Measurements from ENCODE around the gene FEM1A. TPM values are rescaled to one million over a fixed set of nuclear protein-coding genes. Genes with fewer than 3 reads are reported as not detected.
"Not testable (repeated sequence)": the region's sequence is repeated elsewhere in the genome, so short reads cannot be mapped to it uniquely, and the experiment has no call there.

Gene FEM1A
- total and polyA plus RNA-seq, 5 donors from 2014 or later, result 2.2 to 11.9 (median 2.9) TPM

DNA sequence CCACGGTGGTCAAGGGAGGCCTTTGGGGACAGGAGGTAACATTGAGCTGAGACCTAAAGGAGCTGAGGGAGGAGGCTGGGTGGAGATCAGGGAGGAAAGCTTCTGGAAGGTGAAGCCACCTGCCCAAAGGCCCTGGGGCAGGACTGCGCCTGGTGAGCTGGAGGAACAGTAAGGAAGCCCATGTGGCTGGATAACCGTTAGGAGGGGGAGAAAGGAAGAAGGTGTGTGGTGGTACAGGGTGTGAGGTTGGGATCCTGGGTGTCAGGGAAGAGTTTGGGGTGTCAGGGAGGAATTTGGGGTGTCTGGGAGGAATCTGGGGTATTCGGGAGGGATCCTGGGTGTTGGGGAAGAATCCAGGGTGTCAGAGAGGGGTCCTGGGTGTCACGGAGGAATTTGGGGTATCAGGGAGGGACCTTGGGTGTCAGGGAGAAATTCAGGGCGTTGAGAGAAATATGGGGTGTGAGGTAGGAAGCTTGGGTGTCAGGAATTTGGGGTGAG, 39.3 kb downstream of the FEM1A start:
- H3K4me1 Mint-ChIP-seq, result peaks cover 0 to 34% (median 17%) of the 10 kb centered on the region in 4 donors
- Histone ChIP-seq H3K9me3 (ENCODE audit: control insufficient read depth in 2 of 2, low read length in 2 of 2) (no peaks in the 10 kb centered on the region), H3K4me3 (ENCODE audit: low read depth, low read length) (peak overlapping the region; percentile 88), H3K27me3 (ENCODE audit: control insufficient read depth, insufficient read depth, low read length) (no peaks in the 10 kb centered on the region), H3K27ac (ENCODE audit: insufficient read depth, low read length, poor library complexity, severe bottlenecking) (peak overlapping the region; percentile 90), H3K36me3 (ENCODE audit: control insufficient read depth, insufficient read depth, low read length) (no peaks in the 10 kb centered on the region), H3K4me1 (ENCODE audit: control insufficient read depth, insufficient read depth, low read length, poor library complexity, severe bottlenecking) (peaks cover 27% of the 10 kb centered on the region)
- peak overlapping the region; percentile 90 to 93 (median 93) for H3K27ac Mint-ChIP-seq
- H3K4me3 Mint-ChIP-seq, result peak overlapping the region; percentile 92 to 94 (median 94)
- no peak for ATAC-seq (ENCODE audit: low read depth in 2 of 2)
- H3K36me3 Mint-ChIP-seq, result no peaks in the 10 kb centered on the region
- H3K27me3 Mint-ChIP-seq, result no peaks in the 10 kb centered on the region
- no peaks in the 10 kb centered on the region for H3K9me3 Mint-ChIP-seq
- no peak for DNase-seq

DNA sequence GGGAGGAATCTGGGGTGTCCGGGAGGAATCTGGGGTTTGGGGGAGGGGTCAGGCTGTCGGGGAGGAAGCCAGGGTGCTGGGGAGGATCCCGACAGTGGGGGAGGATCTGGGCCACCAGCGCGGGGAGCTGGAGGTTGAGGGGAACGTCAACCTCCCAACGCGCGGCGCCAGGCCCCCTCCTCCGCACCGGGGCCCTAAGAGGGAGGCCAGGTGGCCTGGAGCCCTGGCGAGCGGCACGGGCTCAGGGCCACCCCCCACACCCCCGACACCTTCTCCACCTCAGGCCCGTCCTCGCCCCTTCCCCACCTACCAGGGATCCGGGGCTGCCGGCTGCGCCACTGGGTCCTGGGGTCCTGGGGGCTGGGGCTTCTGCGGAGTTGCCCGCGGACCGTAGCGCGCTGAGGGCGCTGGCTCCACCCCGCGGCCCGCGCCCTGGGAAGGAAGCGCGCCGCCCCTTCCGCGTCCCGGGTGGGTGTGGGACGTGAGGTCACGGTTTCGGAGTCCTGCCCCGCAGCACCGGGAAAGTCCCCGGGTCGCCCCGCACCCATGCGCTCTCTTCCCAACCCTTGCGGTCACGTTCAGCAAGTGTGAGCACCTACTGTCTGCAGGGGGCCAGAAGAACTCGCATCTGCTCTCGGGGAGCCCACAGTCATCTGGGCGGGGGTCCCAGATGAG, 39.9 kb downstream of the FEM1A start, which contains the start of gene TICAM1:
TICAM1 (minus strand) TSS at position 409 of the 675 bp plus-strand sequence. CDS start 13,335 bp downstream, outside the sequence.
- H3K27me3 Mint-ChIP-seq, result no peaks in the 10 kb centered on the region
- peak within 1 kb of the TSS; percentile 92 to 94 (median 94) for H3K4me3 Mint-ChIP-seq
- peak; percentile 84 to 86 for ATAC-seq (ENCODE audit: low read depth in 2 of 2)
- H3K36me3 Mint-ChIP-seq, result no peaks in the 10 kb centered on the region
- Histone ChIP-seq H3K4me1 (ENCODE audit: control insufficient read depth, insufficient read depth, low read length, poor library complexity, severe bottlenecking) (peaks cover 27% of the 10 kb centered on the region), H3K9me3 (ENCODE audit: control insufficient read depth in 2 of 2, low read length in 2 of 2) (no peaks in the 10 kb centered on the region), H3K36me3 (ENCODE audit: control insufficient read depth, insufficient read depth, low read length) (no peaks in the 10 kb centered on the region), H3K4me3 (ENCODE audit: low read depth, low read length) (peak within 1 kb of the TSS; percentile 88), H3K27me3 (ENCODE audit: control insufficient read depth, insufficient read depth, low read length) (no peaks in the 10 kb centered on the region), H3K27ac (ENCODE audit: insufficient read depth, low read length, poor library complexity, severe bottlenecking) (peak within 1 kb of the TSS; percentile 90)
- DNase-seq, result peak; percentile 74 to 84 (median 77)
- peak within 1 kb of the TSS; percentile 90 to 93 (median 93) for H3K27ac Mint-ChIP-seq
- no peaks in the 10 kb centered on the region for H3K9me3 Mint-ChIP-seq
- H3K4me1 Mint-ChIP-seq, result peaks cover 0 to 34% (median 17%) of the 10 kb centered on the region in 4 donors

DNA sequence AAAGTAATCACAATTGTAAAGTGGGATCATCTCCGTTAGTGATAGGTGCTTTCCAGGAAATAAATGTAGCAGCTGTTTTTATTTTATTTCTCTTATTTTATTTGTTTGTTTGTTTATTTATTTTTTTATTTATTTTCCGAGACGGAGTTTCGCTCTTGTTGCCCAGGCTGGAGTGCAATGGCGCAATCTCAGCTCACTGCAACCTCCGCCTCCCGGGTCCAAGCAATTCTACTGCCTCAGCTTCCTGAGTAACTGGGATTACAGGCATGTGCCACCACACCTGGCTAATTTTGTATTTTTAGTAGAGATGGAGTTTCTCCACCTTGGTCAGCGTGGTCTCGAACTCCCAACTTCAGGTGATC, 40.4 kb downstream of the FEM1A start:
- Histone ChIP-seq H3K4me3 (ENCODE audit: low read depth, low read length) (peak overlapping the region; percentile 65), H3K27ac (ENCODE audit: insufficient read depth, low read length, poor library complexity, severe bottlenecking) (peak overlapping the region; percentile 90), H3K4me1 (ENCODE audit: control insufficient read depth, insufficient read depth, low read length, poor library complexity, severe bottlenecking) (peaks cover 27% of the 10 kb centered on the region)
- H3K27ac Mint-ChIP-seq, result peak overlapping the region; percentile 60 to 93 (median 90)
- H3K27me3 ChIP-seq (ENCODE audit: control insufficient read depth, insufficient read depth, low read length); H3K9me3 Mint-ChIP-seq; H3K36me3 ChIP-seq (ENCODE audit: control insufficient read depth, insufficient read depth, low read length); H3K36me3 Mint-ChIP-seq; H3K9me3 ChIP-seq (ENCODE audit: control insufficient read depth in 2 of 2, low read length in 2 of 2); H3K27me3 Mint-ChIP-seq; ATAC-seq (ENCODE audit: low read depth in 2 of 2); DNase-seq: not testable (repeated sequence)
- H3K4me3 Mint-ChIP-seq, result peak overlapping the region; percentile 90 to 94 (median 93)
- H3K4me1 Mint-ChIP-seq, result peaks cover 0 to 34% (median 17%) of the 10 kb centered on the region in 4 donors

DNA sequence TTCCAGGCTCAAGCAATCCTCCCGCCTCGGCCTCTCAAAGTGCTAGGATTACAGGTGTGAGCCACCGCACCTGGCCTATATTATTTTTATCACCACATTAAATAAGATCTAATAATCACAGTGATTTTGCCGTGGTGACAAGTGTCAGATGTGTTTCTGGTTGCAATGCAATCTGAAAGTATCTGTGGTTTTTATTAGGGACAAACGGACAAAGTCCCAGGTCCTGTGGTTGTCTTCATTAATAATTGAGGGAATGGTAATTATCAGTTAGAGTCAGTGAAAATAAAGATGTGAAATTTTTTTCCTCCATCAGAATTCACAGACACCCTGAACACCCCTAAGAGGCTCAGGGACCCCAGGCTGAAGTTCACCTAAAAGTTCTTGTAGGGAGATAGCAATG, 41.2 kb downstream of the FEM1A start:
- H3K4me3 Mint-ChIP-seq, result peak overlapping the region; percentile 71 to 94 (median 82)
- no peak for ATAC-seq (ENCODE audit: low read depth in 2 of 2)

DNA sequence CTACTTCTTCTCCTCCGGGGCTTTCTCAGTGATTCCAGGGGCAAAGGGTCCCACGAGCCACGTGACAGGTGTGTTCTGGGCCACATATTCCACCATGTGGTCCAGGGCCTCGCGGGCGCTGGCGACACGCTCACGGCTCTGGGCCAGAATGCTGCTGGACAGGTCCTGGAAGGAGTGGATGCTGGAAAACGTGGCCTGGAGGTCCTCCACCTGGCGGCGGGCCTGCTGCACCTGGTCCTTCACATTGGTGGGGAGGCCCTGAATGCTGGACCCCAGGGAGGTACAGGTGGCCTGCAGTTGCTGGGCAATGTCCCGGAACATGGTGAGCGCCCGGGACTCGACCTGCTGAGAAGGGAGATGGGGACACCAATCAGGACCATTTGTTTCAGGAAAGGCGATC, 47.7 kb downstream of the FEM1A start:
- no peak for ATAC-seq (ENCODE audit: low read depth in 2 of 2)
- no peak overlapping the region for H3K27ac Mint-ChIP-seq

More for the DNA sequence above, 41.2 kb downstream of the FEM1A start:
- Mint-ChIP-seq H3K27me3 (no peaks in the 10 kb centered on the region), H3K27ac (peak overlapping the region in 2 of 3 donors; percentile 75 to 82), H3K36me3 (peaks cover 4% of the 10 kb centered on the region), H3K9me3 (no peaks in the 10 kb centered on the region), H3K4me1 (peaks cover 0 to 33% (median 17%) of the 10 kb centered on the region in 4 donors)
- peaks cover 27% of the 10 kb centered on the region for H3K4me1 ChIP-seq (ENCODE audit: control insufficient read depth, insufficient read depth, low read length, poor library complexity, severe bottlenecking)
- H3K27ac ChIP-seq (ENCODE audit: insufficient read depth, low read length, poor library complexity, severe bottlenecking), result no peak overlapping the region
- H3K27me3 ChIP-seq (ENCODE audit: control insufficient read depth, insufficient read depth, low read length), result no peaks in the 10 kb centered on the region
- H3K36me3 ChIP-seq (ENCODE audit: control insufficient read depth, insufficient read depth, low read length), result peaks cover under 1% of the 10 kb centered on the region
- no peak overlapping the region for H3K4me3 ChIP-seq (ENCODE audit: low read depth, low read length)
- DNase-seq, result no peak
- H3K9me3 ChIP-seq (ENCODE audit: control insufficient read depth in 2 of 2, low read length in 2 of 2), result no peaks in the 10 kb centered on the region

DNA sequence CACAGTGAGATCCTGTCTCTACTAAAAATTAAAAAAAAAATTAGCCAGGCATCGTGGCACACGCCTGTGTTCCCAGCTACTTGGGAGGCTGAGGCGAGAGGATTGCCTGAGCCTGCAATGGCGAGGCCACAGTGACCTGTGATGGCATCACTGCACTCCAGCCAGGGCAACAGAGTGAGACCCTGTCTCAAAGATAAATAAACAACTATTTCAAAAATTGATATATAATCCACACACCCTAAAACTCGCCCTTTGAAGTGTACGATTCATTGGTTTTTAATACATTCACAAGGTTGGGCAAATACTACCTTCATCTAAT, 52.1 kb downstream of the FEM1A start:
- H3K4me1 Mint-ChIP-seq, result peaks cover 2 to 14% (median 11%) of the 10 kb centered on the region in 4 donors
- DNase-seq, result no peak

More for the DNA sequence above, 47.7 kb downstream of the FEM1A start:
- Histone ChIP-seq H3K9me3 (ENCODE audit: control insufficient read depth in 2 of 2, low read length in 2 of 2) (no peaks in the 10 kb centered on the region), H3K27me3 (ENCODE audit: control insufficient read depth, insufficient read depth, low read length) (no peaks in the 10 kb centered on the region), H3K4me3 (ENCODE audit: low read depth, low read length) (no peak overlapping the region), H3K4me1 (ENCODE audit: control insufficient read depth, insufficient read depth, low read length, poor library complexity, severe bottlenecking) (peaks cover 12% of the 10 kb centered on the region), H3K36me3 (ENCODE audit: control insufficient read depth, insufficient read depth, low read length) (peaks cover 8% of the 10 kb centered on the region), H3K27ac (ENCODE audit: insufficient read depth, low read length, poor library complexity, severe bottlenecking) (no peak overlapping the region)
- no peak for DNase-seq
- Mint-ChIP-seq H3K36me3 (peaks cover 21% of the 10 kb centered on the region), H3K9me3 (no peaks in the 10 kb centered on the region), H3K27me3 (no peaks in the 10 kb centered on the region), H3K4me1 (peaks cover 2 to 14% (median 11%) of the 10 kb centered on the region in 4 donors), H3K4me3 (no peak overlapping the region)

DNA sequence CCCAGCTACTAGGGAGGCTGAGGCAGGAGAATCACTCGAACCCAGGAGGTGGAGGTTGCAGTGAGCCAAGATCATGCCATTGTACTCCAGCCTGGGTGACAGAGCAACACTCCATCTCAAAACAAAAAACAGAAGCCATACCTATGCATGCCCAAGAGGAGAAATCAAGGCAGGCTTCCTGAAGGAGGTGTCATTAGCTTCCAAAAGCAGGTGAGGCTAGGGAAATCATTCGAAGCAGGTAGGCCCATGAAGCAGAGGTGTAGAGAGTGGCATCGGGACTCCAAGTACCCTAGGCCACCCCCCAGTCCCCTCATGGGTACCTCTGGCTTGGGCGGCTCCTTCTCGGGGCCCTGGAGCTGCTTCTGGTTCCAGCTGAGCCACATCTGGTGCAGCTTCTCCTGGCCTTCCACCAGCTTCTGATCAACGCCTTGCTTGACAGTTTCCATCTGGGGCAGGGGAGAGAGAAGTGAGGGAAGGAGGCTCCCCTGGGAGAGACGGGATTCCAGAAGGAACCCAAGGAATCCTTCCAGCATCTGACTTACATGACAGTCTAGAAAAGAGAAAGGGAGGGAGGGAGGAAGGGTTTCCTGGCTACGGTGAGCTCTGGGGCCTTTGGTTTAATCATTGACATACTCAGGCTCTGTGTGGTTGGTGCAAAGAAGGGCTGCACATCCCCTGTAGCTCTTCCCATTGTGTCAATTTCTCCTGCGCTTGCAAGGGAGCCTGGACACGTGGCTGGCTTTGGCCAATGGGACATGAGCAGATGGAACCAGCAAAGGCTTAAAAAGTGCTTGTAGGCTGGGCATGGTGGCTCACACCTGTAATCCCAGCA, 53.0 kb downstream of the FEM1A start:
- H3K27ac Mint-ChIP-seq, result no peak overlapping the region
- peaks cover 8% of the 10 kb centered on the region for H3K36me3 ChIP-seq (ENCODE audit: control insufficient read depth, insufficient read depth, low read length)
- H3K27ac ChIP-seq (ENCODE audit: insufficient read depth, low read length, poor library complexity, severe bottlenecking), result no peak overlapping the region

More for the DNA sequence above, 52.1 kb downstream of the FEM1A start:
- H3K27ac ChIP-seq (ENCODE audit: insufficient read depth, low read length, poor library complexity, severe bottlenecking), result no peak overlapping the region
- H3K4me1 ChIP-seq (ENCODE audit: control insufficient read depth, insufficient read depth, low read length, poor library complexity, severe bottlenecking), result peaks cover 12% of the 10 kb centered on the region
- no peak overlapping the region for H3K4me3 ChIP-seq (ENCODE audit: low read depth, low read length)
- H3K9me3 Mint-ChIP-seq, result no peaks in the 10 kb centered on the region
- no peaks in the 10 kb centered on the region for H3K9me3 ChIP-seq (ENCODE audit: control insufficient read depth in 2 of 2, low read length in 2 of 2)
- peak overlapping the region in 1 of 3 donors; percentile 82 for H3K27ac Mint-ChIP-seq
- H3K36me3 ChIP-seq (ENCODE audit: control insufficient read depth, insufficient read depth, low read length), result peaks cover 8% of the 10 kb centered on the region
- no peak overlapping the region for H3K4me3 Mint-ChIP-seq
- H3K27me3 ChIP-seq (ENCODE audit: control insufficient read depth, insufficient read depth, low read length), result no peaks in the 10 kb centered on the region
- ATAC-seq (ENCODE audit: low read depth in 2 of 2), result no peak
- H3K27me3 Mint-ChIP-seq, result no peaks in the 10 kb centered on the region
- peaks cover 21% of the 10 kb centered on the region for H3K36me3 Mint-ChIP-seq

More for the DNA sequence above, 53.0 kb downstream of the FEM1A start:
- no peaks in the 10 kb centered on the region for H3K27me3 Mint-ChIP-seq
- Histone ChIP-seq H3K9me3 (ENCODE audit: control insufficient read depth in 2 of 2, low read length in 2 of 2) (no peaks in the 10 kb centered on the region), H3K4me3 (ENCODE audit: low read depth, low read length) (no peak overlapping the region), H3K27me3 (ENCODE audit: control insufficient read depth, insufficient read depth, low read length) (no peaks in the 10 kb centered on the region), H3K4me1 (ENCODE audit: control insufficient read depth, insufficient read depth, low read length, poor library complexity, severe bottlenecking) (peaks cover 12% of the 10 kb centered on the region)
- DNase-seq (no peak), ATAC-seq (ENCODE audit: low read depth in 2 of 2) (no peak)
- H3K36me3 Mint-ChIP-seq, result peaks cover 16% of the 10 kb centered on the region
- peaks cover 2 to 14% (median 11%) of the 10 kb centered on the region in 4 donors for H3K4me1 Mint-ChIP-seq
- no peak overlapping the region for H3K4me3 Mint-ChIP-seq
- no peaks in the 10 kb centered on the region for H3K9me3 Mint-ChIP-seq

Measured in CD4-positive, CD25-positive, alpha-beta regulatory T cell (primary cell).